ENCODE results near the gene SCGB1A1.

The SCGB1A1 gene

DNA sequence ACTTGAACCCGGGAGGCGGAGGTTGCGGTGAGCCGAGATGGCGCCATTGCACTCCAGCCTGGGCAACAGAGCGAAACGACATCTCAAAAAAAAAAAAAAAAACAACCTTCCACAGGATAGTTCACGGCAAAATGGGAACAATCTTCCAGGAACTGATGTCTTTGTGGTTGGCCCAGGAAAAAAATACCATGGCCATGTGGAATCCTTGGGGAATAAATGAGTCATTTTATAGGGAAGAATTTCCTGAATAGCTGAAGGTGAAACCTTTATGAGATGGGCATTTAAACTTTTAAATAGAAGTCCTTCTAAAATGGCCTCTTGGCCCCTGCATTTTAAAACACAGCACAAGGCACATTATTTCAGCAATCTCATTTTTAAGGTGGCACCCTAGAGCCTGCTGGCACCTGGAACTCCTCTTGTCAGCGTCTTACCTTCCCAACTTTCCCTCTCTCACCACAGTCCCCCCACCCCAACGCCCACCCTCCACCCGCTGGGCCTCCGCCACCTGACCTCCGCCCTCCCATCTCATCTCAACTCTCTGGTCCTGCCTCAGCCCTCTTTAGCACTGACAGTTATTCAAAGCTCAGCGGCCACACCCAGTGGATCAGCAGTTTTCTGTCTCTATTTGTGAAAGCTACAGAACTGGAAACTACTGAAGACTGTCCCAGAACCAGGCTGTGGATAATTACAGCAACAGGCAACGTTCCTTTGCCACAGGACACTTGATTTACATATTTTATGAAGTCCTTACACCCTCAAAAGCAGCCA, 43.1 kb downstream of the SCGB1A1 start:
- TF ChIP-seq, protein P1, sequence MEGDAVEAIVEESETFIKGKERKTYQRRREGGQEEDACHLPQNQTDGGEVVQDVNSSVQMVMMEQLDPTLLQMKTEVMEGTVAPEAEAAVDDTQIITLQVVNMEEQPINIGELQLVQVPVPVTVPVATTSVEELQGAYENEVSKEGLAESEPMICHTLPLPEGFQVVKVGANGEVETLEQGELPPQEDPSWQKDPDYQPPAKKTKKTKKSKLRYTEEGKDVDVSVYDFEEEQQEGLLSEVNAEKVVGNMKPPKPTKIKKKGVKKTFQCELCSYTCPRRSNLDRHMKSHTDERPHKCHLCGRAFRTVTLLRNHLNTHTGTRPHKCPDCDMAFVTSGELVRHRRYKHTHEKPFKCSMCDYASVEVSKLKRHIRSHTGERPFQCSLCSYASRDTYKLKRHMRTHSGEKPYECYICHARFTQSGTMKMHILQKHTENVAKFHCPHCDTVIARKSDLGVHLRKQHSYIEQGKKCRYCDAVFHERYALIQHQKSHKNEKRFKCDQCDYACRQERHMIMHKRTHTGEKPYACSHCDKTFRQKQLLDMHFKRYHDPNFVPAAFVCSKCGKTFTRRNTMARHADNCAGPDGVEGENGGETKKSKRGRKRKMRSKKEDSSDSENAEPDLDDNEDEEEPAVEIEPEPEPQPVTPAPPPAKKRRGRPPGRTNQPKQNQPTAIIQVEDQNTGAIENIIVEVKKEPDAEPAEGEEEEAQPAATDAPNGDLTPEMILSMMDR (IDR thresholded peaks at IDR 0.05; ENCODE audit: insufficient read depth, low read length, poor library complexity, severe bottlenecking), result no peak
- Histone ChIP-seq H3K27me3 (replicated peaks; ENCODE audit: control insufficient read depth, insufficient read depth, low read length) (no peaks in the 10 kb centered on the region; the same call in 1 of the 2 replicates), H3K36me3 (ENCODE audit: control insufficient read depth, insufficient read depth, low read length) (no peaks in the 10 kb centered on the region), H3K4me3 (replicated peaks; ENCODE audit: low read depth, low read length) (no peak overlapping the region)
- no peak for DNase-seq (ENCODE audit: extremely low read depth, insufficient read length)

DNA sequence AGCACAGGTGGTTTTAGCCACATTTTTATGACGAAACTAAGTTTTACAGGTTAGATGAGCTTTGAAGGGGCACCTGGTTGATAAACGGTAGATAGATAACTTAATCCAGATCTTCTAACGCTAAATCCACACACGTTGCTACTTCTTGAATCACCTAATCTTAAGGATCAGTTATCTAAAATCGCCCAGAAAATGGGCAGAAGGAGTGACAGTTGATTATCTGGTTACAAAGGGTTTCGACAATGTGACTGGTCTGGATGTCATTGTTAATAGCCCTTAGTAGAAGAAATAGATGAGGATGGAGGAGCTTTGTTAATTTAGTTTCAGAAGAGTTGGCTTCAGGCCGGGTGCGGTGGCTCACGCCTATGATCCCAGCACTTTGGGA, 43.7 kb downstream of the SCGB1A1 start:
- H3K36me3 ChIP-seq (ENCODE audit: control insufficient read depth, insufficient read depth, low read length), result no peaks in the 10 kb centered on the region
- TF ChIP-seq, protein P1 (IDR thresholded peaks at IDR 0.05; ENCODE audit: insufficient read depth, low read length, poor library complexity, severe bottlenecking), result no peak
- no peak for DNase-seq (ENCODE audit: extremely low read depth, insufficient read length)
- no peak overlapping the region for H3K4me3 ChIP-seq (replicated peaks; ENCODE audit: low read depth, low read length)
- H3K27me3 ChIP-seq (replicated peaks; ENCODE audit: control insufficient read depth, insufficient read depth, low read length), result no peaks in the 10 kb centered on the region; the same call in 1 of the 2 replicates

GRCh38 chr11:62463121-62463542, 44.3 kb downstream of the SCGB1A1 start:
- Histone ChIP-seq H3K4me3 (replicated peaks; ENCODE audit: low read depth, low read length) (no peak overlapping the region), H3K27me3 (replicated peaks; ENCODE audit: control insufficient read depth, insufficient read depth, low read length) (no peaks in the 10 kb centered on the region; the same call in 1 of the 2 replicates), H3K36me3 (ENCODE audit: control insufficient read depth, insufficient read depth, low read length) (no peaks in the 10 kb centered on the region)
- TF ChIP-seq, protein P1 (IDR thresholded peaks at IDR 0.05; ENCODE audit: insufficient read depth, low read length, poor library complexity, severe bottlenecking), result no peak
- no peak for DNase-seq (ENCODE audit: extremely low read depth, insufficient read length)

GRCh38 chr11:62464655-62465054, 45.8 kb downstream of the SCGB1A1 start:
- Histone ChIP-seq H3K36me3 (ENCODE audit: control insufficient read depth, insufficient read depth, low read length) (no peaks in the 10 kb centered on the region), H3K4me3 (replicated peaks; ENCODE audit: low read depth, low read length) (no peak overlapping the region), H3K27me3 (replicated peaks; ENCODE audit: control insufficient read depth, insufficient read depth, low read length) (no peaks in the 10 kb centered on the region)
- DNase-seq (ENCODE audit: extremely low read depth, insufficient read length), result peak; percentile 48
- TF ChIP-seq, protein P1 (IDR thresholded peaks at IDR 0.05; ENCODE audit: insufficient read depth, low read length, poor library complexity, severe bottlenecking), result peak; percentile 49

GRCh38 chr11:62466444-62466843, 47.6 kb downstream of the SCGB1A1 start:
- no peak for DNase-seq (ENCODE audit: extremely low read depth, insufficient read length)
- TF ChIP-seq, protein P1 (IDR thresholded peaks at IDR 0.05; ENCODE audit: insufficient read depth, low read length, poor library complexity, severe bottlenecking), result no peak
- no peak overlapping the region for H3K4me3 ChIP-seq (replicated peaks; ENCODE audit: low read depth, low read length)
- no peaks in the 10 kb centered on the region for H3K36me3 ChIP-seq (ENCODE audit: control insufficient read depth, insufficient read depth, low read length)
- H3K27me3 ChIP-seq (replicated peaks; ENCODE audit: control insufficient read depth, insufficient read depth, low read length), result no peaks in the 10 kb centered on the region

Data from GM06990 (cell line).